Stimulated activated CD4-positive, alpha-beta T cell treated with anti-CD3 and anti-CD28 coated beads, Interleukin-1b, Interleukin-23, amount 100 ng/mL, for 1 hour (primary cell): ENCODE results near the gene ARVCF.

Source experiments
- DNase-seq, 2 donors: peaks; one replicate each; pipeline ENCODE4 v3.0.0-alpha.2; 2020; ENCODE audit warnings: low read depth in 2 of 2

ARVCF gene

GRCh38 chr22:20016734-20017621, at the start of gene ARVCF:
TSS of gene ARVCF (minus strand) at chr22:20016823. CDS start at chr22:19990794, 26,029 bp downstream.
- DNase-seq = peak; percentile 84 to 89

GRCh38 chr22:20065896-20066616, 49.4 kb upstream of the ARVCF start:
- no peak for DNase-seq

GRCh38 chr22:20064545-20065262, 48.1 kb upstream of the ARVCF start:
- DNase-seq = no peak

- no peak for DNase-seq
Measured at GRCh38 chr22:20064140-20064480, 47.5 kb upstream of the ARVCF start.

- DNase-seq = no peak
Measured at GRCh38 chr22:20063271-20064139, 46.9 kb upstream of the ARVCF start.

- no peak for DNase-seq
Measured at GRCh38 chr22:20062766-20063083, 46.1 kb upstream of the ARVCF start.

- no peak for DNase-seq
Measured at GRCh38 chr22:20062043-20062765, 45.6 kb upstream of the ARVCF start.

- no peak for DNase-seq
Measured at GRCh38 chr22:20061481-20061861, 44.8 kb upstream of the ARVCF start.

- DNase-seq = no peak
Measured at GRCh38 chr22:20060700-20061480, 44.3 kb upstream of the ARVCF start.

- DNase-seq = no peak
Measured at GRCh38 chr22:20058989-20059770, 42.6 kb upstream of the ARVCF start.

GRCh38 chr22:20057596-20058268, 41.1 kb upstream of the ARVCF start:
- no peak for DNase-seq

- DNase-seq = no peak
Measured at GRCh38 chr22:20056696-20057386, 40.2 kb upstream of the ARVCF start.

- DNase-seq = no peak
Measured at GRCh38 chr22:20056161-20056560, 39.5 kb upstream of the ARVCF start.

GRCh38 chr22:20055654-20056053, 39.0 kb upstream of the ARVCF start:
- no peak for DNase-seq

- no peak for DNase-seq
Measured at GRCh38 chr22:20055144-20055543, 38.5 kb upstream of the ARVCF start.

GRCh38 chr22:20054485-20054884, 37.9 kb upstream of the ARVCF start:
- no peak for DNase-seq

- DNase-seq = no peak
Measured at GRCh38 chr22:20054034-20054427, 37.4 kb upstream of the ARVCF start.

- no peak for DNase-seq
Measured at GRCh38 chr22:20053407-20054033, 36.9 kb upstream of the ARVCF start.
